ENCODE data around the gene EEF1A2. TPM values are rescaled to one million over a fixed set of nuclear protein-coding genes. Genes with fewer than 3 reads are reported as not detected.

EEF1A2 gene
- total and polyA plus RNA-seq, 10 donors: 0.39 to 1.4 (median 0.54) TPM

- Histone ChIP-seq H3K4me3 (peak overlapping the region; percentile 3 to 67 (median 37)), H3K27ac (peak overlapping the region; percentile 67 to 89 (median 86)), H3K9me3 (no peaks in the 10 kb centered on the region), H3K4me1 (peaks cover 17 to 81% (median 61%) of the 10 kb centered on the region in 6 donors), H3K36me3 (no peaks in the 10 kb centered on the region), H3K27me3 (replicated peaks in 1 of 7) (peaks cover 0 to 16% (median 0%) of the 10 kb centered on the region in 7 donors)
- TF ChIP-seq CTCF (IDR thresholded peaks at IDR 0.05 in 8 of 11, conservative IDR thresholded peaks at IDR 0.05 in 3 of 11): peak; percentile 98 to 100 (median 99)
- peak; percentile 89 to 94 (median 90) for TF ChIP-seq POLR2AphosphoS5 (IDR thresholded peaks at IDR 0.05)
- TF ChIP-seq POLR2A (IDR thresholded peaks at IDR 0.05): peak in 1 of 3 donors; percentile 44
- 2 to 8% (median 6%) methylated on average over 24 to 34 of the region's 34 CpGs for WGBS, 5 donors
- intact Hi-C loops (cut with DNase I; ENCODE audit: low total_unique reads): loop anchor here (5.0 to 10.0 kb wide), 2 partner anchors 117 to 435 kb away; partner anchors contain the start of genes RTEL1 and STMN3
- DNase-seq: peak; percentile 98
Observed at GRCh38 chr20:63537525-63538203, 38.8 kb upstream of the EEF1A2 start.

DNA sequence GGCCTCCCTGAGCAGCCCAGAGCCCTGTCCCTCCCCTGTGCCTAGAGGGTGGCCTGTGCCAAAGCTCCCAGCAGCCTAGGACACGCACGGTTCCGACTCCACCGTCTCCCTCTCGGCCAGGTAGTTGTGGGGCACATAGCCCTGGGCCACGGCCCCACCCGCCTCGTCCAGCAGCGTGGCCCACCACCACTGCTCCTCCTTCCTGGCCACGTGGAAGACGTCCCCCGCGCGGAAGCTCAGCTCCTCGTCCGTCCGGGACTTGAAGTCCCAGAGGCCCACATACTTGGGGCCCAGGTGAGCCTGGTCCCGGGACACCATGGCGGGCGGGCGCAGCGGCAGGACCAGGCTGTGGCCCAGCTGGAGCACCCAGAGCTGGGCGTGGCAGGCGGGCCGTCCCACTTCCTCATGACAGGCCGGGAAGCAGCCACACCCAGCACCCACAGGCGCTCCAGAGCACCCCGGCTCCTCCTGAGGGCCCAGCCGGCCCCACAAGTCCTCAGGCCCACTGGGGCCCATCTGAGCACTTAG lies 38.2 kb upstream of the EEF1A2 start, which contains the start of gene PTK6:
Gene PTK6 (minus strand): TSS at position 380 of the 528 bp plus-strand sequence. CDS start 62 bp downstream, at position 318.
- intact Hi-C loops (cut with DNase I; ENCODE audit: low total_unique reads): loop anchor here (5.0 to 10.0 kb wide), 2 partner anchors 118 to 435 kb away; partner anchors contain the start of genes RTEL1 and STMN3
- H3K27ac ChIP-seq: peak within 1 kb of the TSS; percentile 67 to 89 (median 86)
- no peaks in the 10 kb centered on the region for H3K36me3 ChIP-seq
- 58 to 77% (median 70%) methylated on average over 12 to 29 of the region's 29 CpGs for WGBS, 5 donors
- peaks cover 17 to 75% (median 55%) of the 10 kb centered on the region in 6 donors for H3K4me1 ChIP-seq
- H3K27me3 ChIP-seq (replicated peaks in 1 of 7): peaks cover 0 to 17% (median 0%) of the 10 kb centered on the region in 7 donors
- H3K4me3 ChIP-seq: peak within 1 kb of the TSS; percentile 3 to 67 (median 37)
- TF ChIP-seq POLR2A (IDR thresholded peaks at IDR 0.05): no peak
- TF ChIP-seq CTCF (IDR thresholded peaks at IDR 0.05 in 8 of 11, conservative IDR thresholded peaks at IDR 0.05 in 3 of 11): no peak
- TF ChIP-seq POLR2AphosphoS5 (IDR thresholded peaks at IDR 0.05): no peak
- DNase-seq: peak; percentile 90
- no peaks in the 10 kb centered on the region for H3K9me3 ChIP-seq

- H3K4me3 ChIP-seq: peak overlapping the region in 1 of 8 donors; percentile 67
- H3K4me1 ChIP-seq: peaks cover 17 to 68% (median 49%) of the 10 kb centered on the region in 6 donors
- DNase-seq: peak; percentile 85
- WGBS, 5 donors: 65 to 86% (median 72%) methylated on average over 18 to 35 of the region's 35 CpGs
- TF ChIP-seq POLR2AphosphoS5 (IDR thresholded peaks at IDR 0.05) (peak; percentile 66 to 82 (median 71)), POLR2A (IDR thresholded peaks at IDR 0.05) (no peak), CTCF (IDR thresholded peaks at IDR 0.05 in 8 of 11, conservative IDR thresholded peaks at IDR 0.05 in 3 of 11) (no peak)
- no peaks in the 10 kb centered on the region for H3K9me3 ChIP-seq
- peak overlapping the region in 5 of 8 donors; percentile 85 to 89 (median 87) for H3K27ac ChIP-seq
- no peaks in the 10 kb centered on the region for H3K36me3 ChIP-seq
- intact Hi-C loops (cut with DNase I; ENCODE audit: low total_unique reads): loop anchor here (5.0 to 10.0 kb wide), 2 partner anchors 118 to 436 kb away; partner anchors contain the start of genes RTEL1 and STMN3
- peaks cover 0 to 17% (median 0%) of the 10 kb centered on the region in 7 donors for H3K27me3 ChIP-seq (replicated peaks in 1 of 7)
Observed at GRCh38 chr20:63536241-63536977, 37.5 kb upstream of the EEF1A2 start.

All from spleen (tissue), 11 donors.